SK-N-SH treated with all-trans-retinoic acid at 6 μM for 48 hours (cell line): ENCODE data around the gene ACTL8.

Experiments
- ATAC-seq: fragments of 200-7000 bp; cut with Tn5 transposase; 3 replicates; pipeline ENCODE4 v1.9.1; 2020; ENCODE audit warnings: mild to moderate bottlenecking, moderate library complexity
- ARNTL ChIP-seq: fragments of 450-650 bp; formaldehyde crosslinking; IDR thresholded peaks from 2 replicates; pipeline ENCODE4 v1.5.0; 2020; ENCODE audit warnings: low read depth, mild to moderate bottlenecking, moderate library complexity, borderline replicate concordance
- BACH2 ChIP-seq: fragments of 250-450 bp; sonication (Bioruptor Pico); IDR thresholded peaks from 2 replicates; pipeline ENCODE4 v1.9.0; 2021; ENCODE audit warnings: mild to moderate bottlenecking, borderline replicate concordance
- CSDC2 ChIP-seq: fragments of 250-450 bp; sonication (Bioruptor Pico); IDR thresholded peaks from 2 replicates; pipeline ENCODE4 v1.5.0; 2020; ENCODE audit warnings: mild to moderate bottlenecking, moderate library complexity
- CSRNP3 ChIP-seq: fragments of 250-450 bp; sonication (Bioruptor Pico); IDR thresholded peaks from 2 replicates; pipeline ENCODE4 v1.5.1; 2021; ENCODE audit warnings: mild to moderate bottlenecking, moderate library complexity
- ESRRG ChIP-seq: fragments of 250-450 bp; sonication (Bioruptor Pico); IDR thresholded peaks from 2 replicates; pipeline ENCODE4 v1.6.1; 2021; ENCODE audit warnings: mild to moderate bottlenecking
- GLIS3 ChIP-seq: fragments of 250-450 bp; sonication (Bioruptor Pico); IDR thresholded peaks from 2 replicates; pipeline ENCODE4 v1.5.0; 2020; ENCODE audit warnings: mild to moderate bottlenecking, moderate library complexity
- ISL1 ChIP-seq: fragments of 250-450 bp; sonication (Bioruptor Pico); IDR thresholded peaks from 2 replicates; pipeline ENCODE4 v2.1.2; 2022; ENCODE audit warnings: mild to moderate bottlenecking, moderate library complexity
- OSR1 ChIP-seq: fragments of 250-450 bp; sonication (Bioruptor Pico); IDR thresholded peaks from 2 replicates; pipeline ENCODE4 v1.8.0; 2022; ENCODE audit warnings: moderate library complexity, mild to moderate bottlenecking, inconsistent platforms
- PATZ1 ChIP-seq: fragments of 250-450 bp; sonication (Bioruptor Pico); IDR thresholded peaks from 2 replicates; pipeline ENCODE4 v1.8.0; 2020; ENCODE audit warnings: mild to moderate bottlenecking, moderate library complexity, borderline replicate concordance
- POU6F1 ChIP-seq: fragments of 250-450 bp; sonication (Bioruptor Pico); IDR thresholded peaks from 2 replicates; pipeline ENCODE4 v1.8.0; 2021; ENCODE audit warnings: low read depth, mild to moderate bottlenecking, moderate library complexity, borderline replicate concordance
- PPARA ChIP-seq: fragments of 250-450 bp; sonication (Bioruptor Pico); IDR thresholded peaks from 2 replicates; pipeline ENCODE4 v1.5.0; 2020; ENCODE audit warnings: mild to moderate bottlenecking, borderline replicate concordance
- RARB ChIP-seq: fragments of 250-450 bp; sonication (Bioruptor Pico); IDR thresholded peaks from 2 replicates; pipeline ENCODE4 v1.8.0; 2021; ENCODE audit warnings: mild to moderate bottlenecking, moderate library complexity
- SNAI2 ChIP-seq: fragments of 250-450 bp; sonication (Bioruptor Pico); IDR thresholded peaks from 2 replicates; pipeline ENCODE4 v1.5.0; 2020; ENCODE audit warnings: mild to moderate bottlenecking, moderate library complexity
- TCF4 ChIP-seq: fragments of 250-450 bp; sonication (Bioruptor Pico); IDR thresholded peaks from 2 replicates; pipeline ENCODE4 v1.8.0; 2021; ENCODE audit warnings: mild to moderate bottlenecking, moderate library complexity, borderline replicate concordance
- TOX ChIP-seq: fragments of 250-450 bp; sonication (Bioruptor Pico); IDR thresholded peaks from 2 replicates; pipeline ENCODE4 v1.8.0; 2021; ENCODE audit warnings: mild to moderate bottlenecking, moderate library complexity, borderline replicate concordance
- TSHZ2 ChIP-seq: fragments of 250-450 bp; sonication (Bioruptor Pico); IDR thresholded peaks from 2 replicates; pipeline ENCODE4 v1.5.0; 2020; ENCODE audit warnings: mild to moderate bottlenecking, moderate library complexity
- ZC3H10 ChIP-seq: fragments of 250-450 bp; sonication (Bioruptor Pico); IDR thresholded peaks from 2 replicates; pipeline ENCODE4 v1.5.1; 2021; ENCODE audit warnings: mild to moderate bottlenecking, moderate library complexity
- ZFP3 ChIP-seq: fragments of 250-450 bp; sonication (Bioruptor Pico); IDR thresholded peaks from 2 replicates; pipeline ENCODE4 v1.5.0; 2020; ENCODE audit warnings: mild to moderate bottlenecking, moderate library complexity
- ZFP30 ChIP-seq: fragments of 450-650 bp; formaldehyde crosslinking; IDR thresholded peaks from 2 replicates; pipeline ENCODE4 v1.5.0; 2022; ENCODE audit warnings: mild to moderate bottlenecking, moderate library complexity
- ZNF70 ChIP-seq: fragments of 450-650 bp; formaldehyde crosslinking; IDR thresholded peaks from 2 replicates; pipeline ENCODE4 v1.5.0; 2020; ENCODE audit warnings: mild to moderate bottlenecking, moderate library complexity
- ZNF8 ChIP-seq: fragments of 450-650 bp; formaldehyde crosslinking; IDR thresholded peaks from 2 replicates; pipeline ENCODE4 v1.5.0; 2020; ENCODE audit warnings: mild to moderate bottlenecking, moderate library complexity

Gene ACTL8

GRCh38 chr1:17710889-17711576 lies 44.1 kb upstream of the ACTL8 start:
- ATAC-seq: no peak
- no peak for TF ChIP-seq PATZ1
- no peak for TF ChIP-seq ISL1
- TF ChIP-seq ARNTL: no peak
- no peak for TF ChIP-seq ZC3H10
- no peak for TF ChIP-seq TOX (CRISPR knock-in tag)
- no peak for TF ChIP-seq ZFP30 (CRISPR knock-in tag)
- no peak for TF ChIP-seq OSR1 (CRISPR knock-in tag)
- no peak for TF ChIP-seq RARB
- TF ChIP-seq ZFP3 (CRISPR knock-in tag): no peak
- no peak for TF ChIP-seq TCF4 (CRISPR knock-in tag)
- TF ChIP-seq POU6F1: no peak
- TF ChIP-seq TSHZ2 (CRISPR knock-in tag): no peak
- no peak for TF ChIP-seq ZNF70
- TF ChIP-seq ZNF8 (CRISPR knock-in tag): no peak
- TF ChIP-seq CSDC2 (CRISPR knock-in tag): no peak
- no peak for TF ChIP-seq SNAI2 (CRISPR knock-in tag)
- TF ChIP-seq PPARA: no peak

- ATAC-seq: no peak
- TF ChIP-seq TSHZ2 (CRISPR knock-in tag) (no peak), ZFP30 (CRISPR knock-in tag) (no peak), BACH2 (CRISPR knock-in tag) (no peak), ESRRG (CRISPR knock-in tag) (no peak), PPARA (no peak), SNAI2 (CRISPR knock-in tag) (no peak), ISL1 (no peak), POU6F1 (no peak), ZNF70 (no peak), CSDC2 (CRISPR knock-in tag) (no peak), CSRNP3 (CRISPR knock-in tag) (no peak), OSR1 (CRISPR knock-in tag) (no peak), TOX (CRISPR knock-in tag) (no peak), GLIS3 (CRISPR knock-in tag) (no peak), RARB (no peak)
- TF ChIP-seq, all 23 proteins: peak for 0
These were observed 43.6 kb upstream of the ACTL8 start for GRCh38 chr1:17711577-17711910.
